BJ (cell line): ENCODE measurements around the gene CD28. TPM values are rescaled to one million over a fixed set of nuclear protein-coding genes. Genes with fewer than 3 reads are reported as not detected.

ENCODE experiments used
- CTCF ChIA-PET: fragments of 350-600 bp; formaldehyde crosslinking; extraction: SDS; loops from one replicate; lab custom pipeline; 2021; ENCODE audit warnings: antibody characterized with exemption, inconsistent platforms; lab: Yijun Ruan, JAX
- POLR2A ChIA-PET: fragments of 300-600 bp; sonication (Branson Sonifier 250); formaldehyde crosslinking; extraction: SDS; loops from one replicate; lab custom pipeline; 2021; ENCODE audit warnings: antibody characterized with exemption; lab: Charles Lee
- DNase-seq: peaks from one replicate; pipeline ENCODE4 v3.0.0-alpha.2; 2011; ENCODE audit warnings: low read depth
- H3K27me3 ChIP-seq: 2 replicates; pipeline ENCODE4 v1.6.0; 2011; ENCODE audit warnings: low read length; ENCODE audit not compliant: control insufficient read depth, insufficient read depth
- H3K36me3 ChIP-seq: 2 replicates; pipeline ENCODE4 v1.5.1; 2011; ENCODE audit warnings: low read length; ENCODE audit not compliant: control insufficient read depth, insufficient read depth
- H3K4me3 ChIP-seq: 2 replicates; pipeline ENCODE4 v1.5.1; 2011; ENCODE audit warnings: low read depth, mild to moderate bottlenecking, control low read depth, low read length
- CTCF ChIP-seq: IDR thresholded peaks from 2 replicates; pipeline ENCODE4 v1.5.1; 2011; ENCODE audit warnings: low read depth, mild to moderate bottlenecking, control low read depth, inconsistent platforms, low read length, moderate library complexity; ENCODE audit not compliant: insufficient read depth
- polyA plus RNA-seq: library from polyadenylated mRNA; depleted of rRNA; stranded (reverse); fragments of >200 nt; gene quantifications from 2 replicates; pipeline ENCODE4 v1.2.3, GENCODE V29; 2011

CD28 gene
- polyA plus RNA-seq, 1 experiment, result not detected

- H3K4me3 ChIP-seq, result no peak overlapping the region
- peak; percentile 54 for DNase-seq
- POLR2A ChIA-PET, result no interaction called here
- no peaks in the 10 kb centered on the region for H3K36me3 ChIP-seq
- H3K27me3 ChIP-seq, result no peaks in the 10 kb centered on the region
- CTCF ChIA-PET, result interaction anchor here (1.4 kb wide), 1 partner anchor 41 kb away, joined by 3 read pairs; no protein-coding TSS in a partner anchor
- TF ChIP-seq CTCF, result no peak
Observed at GRCh38 chr2:203759690-203760365, 53.4 kb downstream of the CD28 start.

GRCh38 chr2:203761121-203761520 lies 54.7 kb downstream of the CD28 start:
- no peak for DNase-seq
- CTCF ChIA-PET, result no interaction called here
- H3K36me3 ChIP-seq, result no peaks in the 10 kb centered on the region
- POLR2A ChIA-PET, result no interaction called here
- H3K4me3 ChIP-seq, result no peak overlapping the region
- no peak for TF ChIP-seq CTCF
- H3K27me3 ChIP-seq, result no peaks in the 10 kb centered on the region

- Histone ChIP-seq H3K4me3 (no peak overlapping the region), H3K27me3 (no peaks in the 10 kb centered on the region), H3K36me3 (no peaks in the 10 kb centered on the region)
- POLR2A ChIA-PET, result no interaction called here
- no peak for DNase-seq
- no peak for TF ChIP-seq CTCF
- CTCF ChIA-PET, result interaction anchor here (2.5 kb wide), 2 partner anchors 12 to 18 kb away, joined by 6 to 8 read pairs; no protein-coding TSS in a partner anchor
Observed at GRCh38 chr2:203763241-203763937, 57.0 kb downstream of the CD28 start.

GRCh38 chr2:203763938-203764664 lies 57.7 kb downstream of the CD28 start:
- H3K36me3 ChIP-seq, result no peaks in the 10 kb centered on the region
- no peak for DNase-seq
- no peaks in the 10 kb centered on the region for H3K27me3 ChIP-seq
- POLR2A ChIA-PET, result no interaction called here
- TF ChIP-seq CTCF, result no peak
- no peak overlapping the region for H3K4me3 ChIP-seq
- CTCF ChIA-PET, result interaction anchor here (0.5 to 2.5 kb wide), 4 partner anchors 11 to 25 kb away, joined by 3 to 8 read pairs (median 5); no protein-coding TSS in a partner anchor

- ChIA-PET CTCF (no interaction called here), POLR2A (no interaction called here)
- no peaks in the 10 kb centered on the region for H3K27me3 ChIP-seq
- no peaks in the 10 kb centered on the region for H3K36me3 ChIP-seq
- no peak for DNase-seq
- H3K4me3 ChIP-seq, result no peak overlapping the region
- TF ChIP-seq CTCF, result no peak
Observed at GRCh38 chr2:203772456-203773165, 66.2 kb downstream of the CD28 start.
